ENCODE results near the gene NLK.
"Not testable (repeated sequence)": the region's sequence is repeated elsewhere in the genome, so short reads cannot be mapped to it uniquely, and the experiment has no call there.

The NLK gene

GRCh38 chr17:28147017-28147416 is 104.5 kb downstream of the NLK start:
- no peak overlapping the region for H2AFZ ChIP-seq (ENCODE audit: low read depth, low read length)
- H4K20me1 ChIP-seq (ENCODE audit: insufficient read depth, low read length), result no peaks in the 10 kb centered on the region
- DNase-seq (no peak), ATAC-seq (ENCODE audit: insufficient read depth, low read depth) (no peak)
- H3K27ac ChIP-seq (ENCODE audit: low read length), result no peak overlapping the region
- no peaks in the 10 kb centered on the region for H3K27me3 ChIP-seq (ENCODE audit: insufficient read depth, low read length, poor library complexity)
- H3K36me3 ChIP-seq (ENCODE audit: insufficient read depth, low read length), result no peaks in the 10 kb centered on the region
- no peaks in the 10 kb centered on the region for H3K79me2 ChIP-seq (ENCODE audit: insufficient read depth, low read length)
- H3K4me3 ChIP-seq (ENCODE audit: low read depth in 1 of 2, low read length in 2 of 2), result no peak overlapping the region
- no peak overlapping the region for H3K4me2 ChIP-seq (ENCODE audit: insufficient read depth, low read length)
- no peaks in the 10 kb centered on the region for H3K9me3 ChIP-seq (ENCODE audit: insufficient read depth, low read length, severe bottlenecking)
- no peaks in the 10 kb centered on the region for H3K4me1 ChIP-seq (ENCODE audit: insufficient read depth, low read length)
- no peak overlapping the region for H3K9ac ChIP-seq (ENCODE audit: low read depth, low read length)
- TF ChIP-seq EZH2 (IDR thresholded peaks at IDR 0.05; ENCODE audit: borderline replicate concordance, low read depth, low read length, severe bottlenecking), result no peak
- TF ChIP-seq, protein P1, sequence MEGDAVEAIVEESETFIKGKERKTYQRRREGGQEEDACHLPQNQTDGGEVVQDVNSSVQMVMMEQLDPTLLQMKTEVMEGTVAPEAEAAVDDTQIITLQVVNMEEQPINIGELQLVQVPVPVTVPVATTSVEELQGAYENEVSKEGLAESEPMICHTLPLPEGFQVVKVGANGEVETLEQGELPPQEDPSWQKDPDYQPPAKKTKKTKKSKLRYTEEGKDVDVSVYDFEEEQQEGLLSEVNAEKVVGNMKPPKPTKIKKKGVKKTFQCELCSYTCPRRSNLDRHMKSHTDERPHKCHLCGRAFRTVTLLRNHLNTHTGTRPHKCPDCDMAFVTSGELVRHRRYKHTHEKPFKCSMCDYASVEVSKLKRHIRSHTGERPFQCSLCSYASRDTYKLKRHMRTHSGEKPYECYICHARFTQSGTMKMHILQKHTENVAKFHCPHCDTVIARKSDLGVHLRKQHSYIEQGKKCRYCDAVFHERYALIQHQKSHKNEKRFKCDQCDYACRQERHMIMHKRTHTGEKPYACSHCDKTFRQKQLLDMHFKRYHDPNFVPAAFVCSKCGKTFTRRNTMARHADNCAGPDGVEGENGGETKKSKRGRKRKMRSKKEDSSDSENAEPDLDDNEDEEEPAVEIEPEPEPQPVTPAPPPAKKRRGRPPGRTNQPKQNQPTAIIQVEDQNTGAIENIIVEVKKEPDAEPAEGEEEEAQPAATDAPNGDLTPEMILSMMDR (IDR thresholded peaks at IDR 0.05; ENCODE audit: borderline replicate concordance, extremely low read depth, low read length, poor library complexity, severe bottlenecking), result no peak

GRCh38 chr17:28151001-28151400 is 108.5 kb downstream of the NLK start:
- no peak for DNase-seq
- no peak for ATAC-seq (ENCODE audit: insufficient read depth, low read depth)

DNA sequence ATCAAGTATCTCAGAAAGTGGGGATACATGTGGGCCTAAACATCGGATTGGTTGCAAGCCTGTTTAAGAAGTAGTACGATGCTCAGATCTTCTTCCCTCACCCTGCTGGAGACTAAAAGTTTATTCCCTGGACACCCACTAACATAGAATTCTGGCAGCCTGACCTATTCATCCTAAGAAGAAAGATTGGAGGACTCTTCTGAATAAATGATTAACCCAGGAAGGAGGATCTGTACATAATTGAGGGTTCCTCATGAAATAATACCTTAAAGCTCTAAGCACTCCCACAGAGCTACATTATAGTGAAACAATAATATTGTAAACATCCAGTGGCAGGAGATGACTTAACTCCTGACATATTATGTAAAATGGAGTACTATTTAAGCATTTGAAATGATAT is 111.7 kb downstream of the NLK start:
- H3K4me2 ChIP-seq (ENCODE audit: insufficient read depth, low read length), result no peak overlapping the region
- H3K79me2 ChIP-seq (ENCODE audit: insufficient read depth, low read length), result no peaks in the 10 kb centered on the region
- H3K4me1 ChIP-seq (ENCODE audit: insufficient read depth, low read length), result no peaks in the 10 kb centered on the region
- no peak overlapping the region for H3K9ac ChIP-seq (ENCODE audit: low read depth, low read length)
- H3K27me3 ChIP-seq (ENCODE audit: insufficient read depth, low read length, poor library complexity), result no peaks in the 10 kb centered on the region
- no peaks in the 10 kb centered on the region for H3K36me3 ChIP-seq (ENCODE audit: insufficient read depth, low read length)
- no peak overlapping the region for H3K4me3 ChIP-seq (ENCODE audit: low read depth in 1 of 2, low read length in 2 of 2)
- ATAC-seq (ENCODE audit: insufficient read depth, low read depth), result no peak
- H3K27ac ChIP-seq (ENCODE audit: low read length), result no peak overlapping the region
- H2AFZ ChIP-seq (ENCODE audit: low read depth, low read length), result no peak overlapping the region
- no peak for TF ChIP-seq EZH2 (IDR thresholded peaks at IDR 0.05; ENCODE audit: borderline replicate concordance, low read depth, low read length, severe bottlenecking)
- TF ChIP-seq, protein P1 (IDR thresholded peaks at IDR 0.05; ENCODE audit: borderline replicate concordance, extremely low read depth, low read length, poor library complexity, severe bottlenecking), result no peak
- no peak for DNase-seq
- H4K20me1 ChIP-seq (ENCODE audit: insufficient read depth, low read length), result no peaks in the 10 kb centered on the region
- no peaks in the 10 kb centered on the region for H3K9me3 ChIP-seq (ENCODE audit: insufficient read depth, low read length, severe bottlenecking)

More at GRCh38 chr17:28151001-28151400, 108.5 kb downstream of the NLK start:
- Histone ChIP-seq H3K36me3 (ENCODE audit: insufficient read depth, low read length) (no peaks in the 10 kb centered on the region), H3K27me3 (ENCODE audit: insufficient read depth, low read length, poor library complexity) (no peaks in the 10 kb centered on the region), H2AFZ (ENCODE audit: low read depth, low read length) (no peak overlapping the region), H3K9ac (ENCODE audit: low read depth, low read length) (no peak overlapping the region), H3K9me3 (ENCODE audit: insufficient read depth, low read length, severe bottlenecking) (no peaks in the 10 kb centered on the region), H3K4me1 (ENCODE audit: insufficient read depth, low read length) (no peaks in the 10 kb centered on the region), H3K27ac (ENCODE audit: low read length) (no peak overlapping the region), H4K20me1 (ENCODE audit: insufficient read depth, low read length) (no peaks in the 10 kb centered on the region), H3K4me2 (ENCODE audit: insufficient read depth, low read length) (no peak overlapping the region), H3K4me3 (ENCODE audit: low read depth in 1 of 2, low read length in 2 of 2) (no peak overlapping the region), H3K79me2 (ENCODE audit: insufficient read depth, low read length) (no peaks in the 10 kb centered on the region)
- TF ChIP-seq EZH2 (IDR thresholded peaks at IDR 0.05; ENCODE audit: borderline replicate concordance, low read depth, low read length, severe bottlenecking), result no peak
- TF ChIP-seq, protein P1 (IDR thresholded peaks at IDR 0.05; ENCODE audit: borderline replicate concordance, extremely low read depth, low read length, poor library complexity, severe bottlenecking), result no peak

DNA sequence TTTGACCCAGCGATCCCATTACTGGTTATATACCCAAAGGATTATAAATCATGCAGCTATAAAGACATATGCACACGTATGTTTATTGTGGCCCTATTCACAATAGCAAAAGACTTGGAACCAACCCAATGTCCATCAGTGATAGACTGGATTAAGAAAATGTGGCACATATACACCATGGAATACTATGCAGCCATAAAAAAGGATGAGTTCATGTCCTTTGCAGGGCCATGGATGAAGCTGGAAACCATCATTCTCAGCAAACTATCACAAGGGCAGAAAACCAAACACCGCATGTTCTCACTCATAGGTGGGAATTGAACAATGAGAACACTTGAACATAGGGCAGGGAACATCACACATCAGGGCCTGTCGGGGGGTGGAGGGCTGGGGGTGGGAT is 112.9 kb downstream of the NLK start:
- not testable (repeated sequence) for DNase-seq; H3K4me1 ChIP-seq (ENCODE audit: insufficient read depth, low read length); H3K9me3 ChIP-seq (ENCODE audit: insufficient read depth, low read length, severe bottlenecking); H3K4me3 ChIP-seq (ENCODE audit: low read depth in 1 of 2, low read length in 2 of 2); H3K27ac ChIP-seq (ENCODE audit: low read length); H4K20me1 ChIP-seq (ENCODE audit: insufficient read depth, low read length); H3K9ac ChIP-seq (ENCODE audit: low read depth, low read length); H3K79me2 ChIP-seq (ENCODE audit: insufficient read depth, low read length); H3K4me2 ChIP-seq (ENCODE audit: insufficient read depth, low read length); ATAC-seq (ENCODE audit: insufficient read depth, low read depth); H3K27me3 ChIP-seq (ENCODE audit: insufficient read depth, low read length, poor library complexity); H3K36me3 ChIP-seq (ENCODE audit: insufficient read depth, low read length); H2AFZ ChIP-seq (ENCODE audit: low read depth, low read length)
